Hepatocyte (in vitro differentiated cells): ENCODE results near the gene DOCK4.

Source experiments
- EZH2 ChIP-seq: fragments of 200-600 bp; sonication (generic); IDR thresholded peaks from 2 replicates; pipeline ENCODE4 v1.6.1; 2016; ENCODE audit warnings: antibody characterized with exemption, mild to moderate bottlenecking, borderline replicate concordance
- TF ChIP-seq, protein P1 (sequence below): fragments of 200-600 bp; sonication (generic); IDR thresholded peaks from 2 replicates; pipeline ENCODE4 v1.5.1; 2016; ENCODE audit warnings: antibody characterized with exemption, mild to moderate bottlenecking; ENCODE audit not compliant: poor library complexity

DNA sequence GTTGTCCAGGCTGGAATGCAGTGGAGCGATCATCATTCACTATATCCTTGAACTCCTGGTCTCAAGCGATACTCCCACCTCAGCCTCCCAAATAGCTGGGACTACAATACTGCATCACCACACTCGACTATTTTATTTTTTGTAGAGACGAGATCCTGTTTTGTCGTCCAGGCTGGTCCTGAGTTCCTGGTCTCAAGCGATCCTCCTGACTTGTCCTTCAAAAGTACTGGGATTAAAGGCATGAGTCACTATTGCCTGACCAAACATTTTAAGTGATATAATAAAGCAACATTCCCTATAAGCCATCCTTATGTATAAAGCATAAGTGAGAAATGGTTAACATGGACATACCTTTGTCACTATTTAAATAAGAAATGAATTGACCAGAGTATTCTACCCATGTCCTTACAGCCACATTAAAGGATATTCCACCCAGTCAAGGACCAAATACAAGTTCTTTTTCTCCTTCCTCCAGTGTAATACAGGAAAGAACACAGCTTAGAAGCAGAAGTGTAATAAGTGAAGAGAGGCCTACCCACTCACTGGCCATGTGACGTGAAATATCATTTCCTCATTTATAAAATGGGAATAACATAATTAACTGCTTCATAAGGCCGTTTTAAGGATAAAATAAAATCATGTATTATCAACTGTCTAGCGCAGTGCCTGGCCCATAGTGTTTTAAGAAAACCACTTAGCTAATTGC, 82.0 kb downstream of the DOCK4 start:
- no peak for TF ChIP-seq EZH2
- TF ChIP-seq, protein P1, sequence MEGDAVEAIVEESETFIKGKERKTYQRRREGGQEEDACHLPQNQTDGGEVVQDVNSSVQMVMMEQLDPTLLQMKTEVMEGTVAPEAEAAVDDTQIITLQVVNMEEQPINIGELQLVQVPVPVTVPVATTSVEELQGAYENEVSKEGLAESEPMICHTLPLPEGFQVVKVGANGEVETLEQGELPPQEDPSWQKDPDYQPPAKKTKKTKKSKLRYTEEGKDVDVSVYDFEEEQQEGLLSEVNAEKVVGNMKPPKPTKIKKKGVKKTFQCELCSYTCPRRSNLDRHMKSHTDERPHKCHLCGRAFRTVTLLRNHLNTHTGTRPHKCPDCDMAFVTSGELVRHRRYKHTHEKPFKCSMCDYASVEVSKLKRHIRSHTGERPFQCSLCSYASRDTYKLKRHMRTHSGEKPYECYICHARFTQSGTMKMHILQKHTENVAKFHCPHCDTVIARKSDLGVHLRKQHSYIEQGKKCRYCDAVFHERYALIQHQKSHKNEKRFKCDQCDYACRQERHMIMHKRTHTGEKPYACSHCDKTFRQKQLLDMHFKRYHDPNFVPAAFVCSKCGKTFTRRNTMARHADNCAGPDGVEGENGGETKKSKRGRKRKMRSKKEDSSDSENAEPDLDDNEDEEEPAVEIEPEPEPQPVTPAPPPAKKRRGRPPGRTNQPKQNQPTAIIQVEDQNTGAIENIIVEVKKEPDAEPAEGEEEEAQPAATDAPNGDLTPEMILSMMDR = no peak
